Sigmoid colon (tissue), 4 donors: ENCODE results near the gene EFR3B.

Experiments
- EP300 ChIP-seq, 4 donors: sonication (generic); formaldehyde crosslinking; IDR thresholded peaks; one replicate each; pipeline ENCODE4 v1.6.1; 2017; ENCODE audit warnings: antibody characterized with exemption in 4 of 4
- POLR2A ChIP-seq, 2 donors: fragments of 450-650 bp; IDR thresholded peaks; one replicate each; pipeline ENCODE4 v1.6.1; 2016; ENCODE audit warnings: antibody characterized with exemption in 2 of 2, mild to moderate bottlenecking in 2 of 2, moderate library complexity in 2 of 2
- TF ChIP-seq, protein P1 (sequence below), 4 experiments: fragments of 450-650 bp in 3 of 4; fragments of 200-600 bp in 1 of 4; IDR thresholded peaks; one replicate each; pipeline ENCODE4 v1.5.1; 2016 to 2019; ENCODE audit warnings: antibody characterized with exemption in 4 of 4, mild to moderate bottlenecking in 3 of 4, moderate library complexity in 2 of 4

DNA sequence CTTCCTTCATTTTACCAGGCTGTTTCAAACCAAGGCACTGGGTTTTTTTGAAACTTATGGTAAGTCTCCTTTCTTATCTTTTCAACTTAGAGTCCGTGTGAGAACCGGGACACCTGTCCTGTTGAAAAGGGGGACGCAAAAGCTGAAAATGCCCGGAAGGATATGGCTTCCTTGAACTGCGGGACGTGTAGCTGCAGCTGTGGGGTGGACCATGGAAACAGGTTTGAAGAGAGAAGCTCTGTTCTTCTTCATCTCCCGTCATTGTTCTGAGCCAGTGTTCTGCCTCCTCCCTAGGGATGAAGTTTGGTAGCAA is 40.6 kb upstream of the EFR3B start:
- TF ChIP-seq POLR2A (IDR thresholded peaks at IDR 0.05) (no peak), EP300 (IDR thresholded peaks at IDR 0.05) (no peak)
- TF ChIP-seq, protein P1, sequence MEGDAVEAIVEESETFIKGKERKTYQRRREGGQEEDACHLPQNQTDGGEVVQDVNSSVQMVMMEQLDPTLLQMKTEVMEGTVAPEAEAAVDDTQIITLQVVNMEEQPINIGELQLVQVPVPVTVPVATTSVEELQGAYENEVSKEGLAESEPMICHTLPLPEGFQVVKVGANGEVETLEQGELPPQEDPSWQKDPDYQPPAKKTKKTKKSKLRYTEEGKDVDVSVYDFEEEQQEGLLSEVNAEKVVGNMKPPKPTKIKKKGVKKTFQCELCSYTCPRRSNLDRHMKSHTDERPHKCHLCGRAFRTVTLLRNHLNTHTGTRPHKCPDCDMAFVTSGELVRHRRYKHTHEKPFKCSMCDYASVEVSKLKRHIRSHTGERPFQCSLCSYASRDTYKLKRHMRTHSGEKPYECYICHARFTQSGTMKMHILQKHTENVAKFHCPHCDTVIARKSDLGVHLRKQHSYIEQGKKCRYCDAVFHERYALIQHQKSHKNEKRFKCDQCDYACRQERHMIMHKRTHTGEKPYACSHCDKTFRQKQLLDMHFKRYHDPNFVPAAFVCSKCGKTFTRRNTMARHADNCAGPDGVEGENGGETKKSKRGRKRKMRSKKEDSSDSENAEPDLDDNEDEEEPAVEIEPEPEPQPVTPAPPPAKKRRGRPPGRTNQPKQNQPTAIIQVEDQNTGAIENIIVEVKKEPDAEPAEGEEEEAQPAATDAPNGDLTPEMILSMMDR (IDR thresholded peaks at IDR 0.05), result no peak
